T-cell (primary cell): Measurements from ENCODE around the gene AP3S2. TPM values are rescaled to one million over a fixed set of nuclear protein-coding genes. Genes with fewer than 3 reads are reported as not detected.

Experiments
- ATAC-seq, 4 experiments: fragments of 200-7000 bp in 3 of 4; fragments of 150-1000 bp in 1 of 4; cut with Tn5 transposase; replicated peaks in 1 of 4; 1 replicate in 3 of 4; 2 replicates in 1 of 4; pipeline ENCODE4 v1.10.0; 2021; ENCODE audit warnings: moderate library complexity in 3 of 4, mild to moderate bottlenecking in 2 of 4, moderate number of reproducible peaks in 1 of 4
- CTCF ChIA-PET, 2 donors: fragments of 300-600 bp; sonication (Branson Sonifier 250); formaldehyde crosslinking; loops; one replicate each; lab custom pipeline; 2022; ENCODE audit warnings: antibody characterized with exemption in 2 of 2; lab: Charles Lee
- POLR2A ChIA-PET, 2 donors: fragments of 300-600 bp; sonication (Branson Sonifier 250); formaldehyde crosslinking; loops; one replicate each; lab custom pipeline; 2022; ENCODE audit warnings: antibody characterized with exemption in 2 of 2; lab: Charles Lee
- DNase-seq, 35 experiments: peaks; one replicate each; pipeline versions ENCODE4 v3.0.0 to v3.0.0-alpha.2; 2013 to 2023
- H3K27ac ChIP-seq: one replicate; pipeline ENCODE4 v1.5.1; 2013; ENCODE audit warnings: low read length
- H3K27me3 ChIP-seq, 2 experiments: replicated peaks in 1 of 2; 1 replicate in 1 of 2; 2 replicates in 1 of 2; pipeline versions ENCODE4 v1.6.1 to v1.7.0; 2013; ENCODE audit warnings: low read length in 1 of 2, mixed read lengths in 1 of 2; ENCODE audit not compliant: control insufficient read depth in 2 of 2, insufficient read depth in 2 of 2; ENCODE audit errors: extremely low read depth in 1 of 2
- H3K36me3 ChIP-seq, 2 donors: 1 replicate in 1 of 2; 2 replicates in 1 of 2; pipeline versions ENCODE4 v1.6.1 to v1.7.0; 2013; ENCODE audit warnings: low read length in 1 of 2; ENCODE audit not compliant: control insufficient read depth in 2 of 2, insufficient read depth in 1 of 2; ENCODE audit errors: extremely low read depth in 1 of 2
- H3K4me1 ChIP-seq, 2 experiments: 1 replicate in 1 of 2; 2 replicates in 1 of 2; pipeline versions ENCODE4 v1.6.1 to v1.7.0; 2013; ENCODE audit warnings: low read length in 2 of 2, mixed read lengths in 1 of 2; ENCODE audit not compliant: insufficient read depth in 2 of 2, control insufficient read depth in 1 of 2; ENCODE audit errors: extremely low read depth in 1 of 2
- H3K4me3 ChIP-seq, 2 donors: 1 replicate in 1 of 2; 2 replicates in 1 of 2; pipeline versions ENCODE4 v1.5.1 to v1.7.0; 2013; ENCODE audit warnings: mild to moderate bottlenecking in 2 of 2, low read length in 1 of 2, moderate library complexity in 1 of 2; ENCODE audit not compliant: control insufficient read depth in 1 of 2; ENCODE audit errors: extremely low read depth in 1 of 2
- H3K9me3 ChIP-seq: 2 replicates; pipeline ENCODE4 v1.7.0; 2013
- H3K27ac Mint-ChIP-seq, 2 donors: one replicate each; pipeline ENCODE4 v1.8.0; 2020 to 2021; ENCODE audit warnings: mild to moderate bottlenecking in 2 of 2, mixed read lengths in 2 of 2
- H3K27me3 Mint-ChIP-seq, 2 donors: one replicate each; pipeline ENCODE4 v1.8.0; 2021 to 2022; ENCODE audit warnings: mixed read lengths in 2 of 2
- H3K36me3 Mint-ChIP-seq: one replicate; pipeline ENCODE4 v1.8.0; 2021; ENCODE audit warnings: mixed read lengths
- H3K4me1 Mint-ChIP-seq, 3 donors: one replicate each; pipeline ENCODE4 v1.8.0; 2020 to 2022; ENCODE audit warnings: mixed read lengths in 3 of 3, mild to moderate bottlenecking in 1 of 3
- H3K4me3 Mint-ChIP-seq, 3 donors: one replicate each; pipeline ENCODE4 v1.8.0; 2020 to 2022; ENCODE audit warnings: mild to moderate bottlenecking in 3 of 3, mixed read lengths in 3 of 3, moderate library complexity in 3 of 3
- H3K9me3 Mint-ChIP-seq, 3 donors: one replicate each; pipeline ENCODE4 v1.8.0; 2020 to 2022; ENCODE audit warnings: mixed read lengths in 3 of 3
- WGBS: methylation state at CpG from one replicate; pipeline ENCODE4 v1.1.5; 2013; ENCODE audit warnings: missing lambda C conversion rate; ENCODE audit not compliant: insufficient coverage; 5-methylcytosine and 5-hydroxymethylcytosine counted together
- total RNA-seq, 35 experiments: library from RNA in 6 of 35; stranded (reverse) in 6 of 35; fragments of 120-200 nt in 1 of 35; gene quantifications; one replicate each; pipeline versions ENCODE4 v1.2.1 to v1.2.4 and lab custom pipeline; 2013 to 2026

AP3S2 gene
- total RNA-seq, 5 donors from 2014 or later (not counting 1 experiment from before 2014, with no cell fraction given), result 22.8 to 30.5 (median 24.9) TPM

DNA sequence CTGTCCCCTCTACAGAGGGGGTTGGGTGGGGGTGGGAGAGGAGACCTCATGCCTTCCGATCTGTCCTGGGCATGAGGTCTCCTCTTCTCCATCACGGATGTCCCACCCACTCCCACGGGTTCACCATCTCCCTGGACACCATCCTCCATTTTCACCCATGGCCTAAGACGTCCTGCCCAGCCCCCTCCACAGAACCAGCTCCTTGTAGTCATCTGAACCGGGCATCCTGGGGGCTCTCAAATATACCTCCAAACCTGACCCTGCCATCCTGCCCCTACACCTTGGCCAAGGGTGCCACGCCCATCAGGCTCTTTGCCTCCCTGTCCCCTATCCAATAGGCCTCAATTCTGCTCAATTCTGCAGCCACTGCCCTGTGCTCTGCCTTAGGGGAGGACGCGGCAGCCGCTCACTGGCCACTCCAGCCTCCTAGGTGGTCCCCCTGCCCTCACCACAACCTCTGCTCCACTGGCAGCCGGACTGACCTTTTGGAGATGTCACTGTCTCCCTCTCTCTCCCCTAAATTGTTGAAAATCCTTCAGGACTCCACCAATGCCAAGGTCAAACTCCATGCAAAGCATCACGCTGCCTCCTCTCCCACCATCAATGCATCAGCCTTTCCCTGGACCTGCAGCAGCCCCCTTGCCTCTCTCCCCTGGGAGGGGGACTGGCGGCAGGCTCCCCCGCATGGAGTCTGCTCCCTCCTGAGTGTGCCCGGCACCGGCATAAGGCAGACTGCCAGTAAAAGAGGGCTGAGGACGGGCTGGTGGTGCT, 69.8 kb downstream of the AP3S2 start:
- DNase-seq, result no peak
- ChIA-PET POLR2A (no interaction called here), CTCF (no interaction called here)
- no peaks in the 10 kb centered on the region for H3K4me1 ChIP-seq
- H3K36me3 ChIP-seq, result no peaks in the 10 kb centered on the region
- ATAC-seq, result no peak
- H3K9me3 ChIP-seq, result no peaks in the 10 kb centered on the region
- no peak overlapping the region for H3K27ac ChIP-seq
- no peaks in the 10 kb centered on the region for H3K4me1 Mint-ChIP-seq
- H3K9me3 Mint-ChIP-seq, result no peaks in the 10 kb centered on the region
- 90% methylated on average over 13 of the region's 16 CpGs for WGBS
- H3K4me3 Mint-ChIP-seq, result no peak overlapping the region
- H3K27me3 ChIP-seq, result peaks cover 0 to 36% of the 10 kb centered on the region in 2 experiments
- peaks cover 11 to 12% of the 10 kb centered on the region in 2 donors for H3K27me3 Mint-ChIP-seq
- no peak overlapping the region for H3K4me3 ChIP-seq
- no peak overlapping the region for H3K27ac Mint-ChIP-seq
- H3K36me3 Mint-ChIP-seq, result no peaks in the 10 kb centered on the region

DNA sequence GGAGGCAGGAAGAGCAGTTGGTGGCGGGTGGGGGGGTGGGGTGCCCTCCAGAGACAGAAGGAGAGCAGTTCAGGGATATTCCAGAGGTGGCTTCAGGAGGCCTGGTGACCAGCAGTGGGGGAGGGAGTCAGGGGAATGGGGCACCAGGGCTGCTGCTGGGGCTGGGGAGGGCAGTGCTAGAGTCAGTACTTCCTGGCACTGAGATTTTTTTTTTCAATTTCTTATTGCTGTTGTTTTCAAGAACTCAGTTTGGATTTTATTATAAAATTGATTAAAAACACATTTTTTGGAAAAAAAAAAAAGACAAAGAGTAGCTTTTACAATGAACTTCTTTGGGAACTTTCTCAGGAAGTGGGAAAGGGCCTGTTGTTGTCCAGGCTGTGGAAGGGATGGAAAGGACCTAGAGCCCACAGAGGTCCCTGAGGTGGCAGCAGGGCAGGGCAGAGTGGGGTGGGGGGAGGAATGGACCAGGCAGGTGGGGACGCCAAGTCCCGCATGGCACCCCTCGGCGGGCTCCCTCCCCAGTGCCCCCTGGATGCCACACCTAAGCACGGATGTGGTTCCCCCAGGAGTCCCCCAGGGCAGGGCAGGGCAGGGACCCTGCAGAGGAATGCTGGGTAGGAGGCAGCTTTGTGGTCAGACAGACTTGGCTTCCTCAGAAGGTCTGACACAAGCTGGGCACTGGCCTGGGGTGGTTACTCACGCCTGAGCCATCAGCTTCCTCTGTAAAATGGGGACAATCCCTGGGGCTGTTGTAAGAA, 70.7 kb downstream of the AP3S2 start:
- no peaks in the 10 kb centered on the region for H3K4me1 Mint-ChIP-seq
- no peak overlapping the region for H3K4me3 Mint-ChIP-seq
- Histone ChIP-seq H3K27me3 (peaks cover 0 to 39% of the 10 kb centered on the region in 2 experiments), H3K9me3 (no peaks in the 10 kb centered on the region), H3K27ac (no peak overlapping the region), H3K36me3 (no peaks in the 10 kb centered on the region), H3K4me1 (no peaks in the 10 kb centered on the region), H3K4me3 (no peak overlapping the region)
- no peak for ATAC-seq
- ChIA-PET CTCF (interaction anchor here in 1 of 2 donors (0.6 kb wide), 1 partner anchor 750 kb away, joined by 3 read pairs; no protein-coding TSS in a partner anchor), POLR2A (no interaction called here)
- no peak overlapping the region for H3K27ac Mint-ChIP-seq
- no peaks in the 10 kb centered on the region for H3K9me3 Mint-ChIP-seq
- WGBS, result 65% methylated on average over 5 of the region's 7 CpGs
- no peaks in the 10 kb centered on the region for H3K36me3 Mint-ChIP-seq
- peaks cover 14% of the 10 kb centered on the region in 2 donors for H3K27me3 Mint-ChIP-seq
- DNase-seq, result peak in 1 of 35 experiments; percentile 14

DNA sequence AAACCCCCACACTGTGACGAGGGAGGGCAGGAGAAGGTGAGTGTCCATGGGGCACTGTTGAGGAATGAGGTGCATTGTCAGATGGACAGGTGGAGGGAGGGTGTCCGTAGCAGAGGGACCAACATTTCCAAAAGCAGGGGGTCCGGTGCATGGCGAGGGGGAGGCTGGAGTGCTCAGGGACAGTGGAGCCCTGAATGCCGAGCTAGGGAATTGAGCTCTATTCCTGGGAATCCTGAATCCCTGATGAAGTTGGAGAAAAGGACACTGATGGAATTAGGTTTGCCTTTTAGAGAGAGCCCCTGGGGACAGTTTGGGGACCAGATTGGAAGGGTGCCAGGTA, 71.2 kb downstream of the AP3S2 start:
- Histone ChIP-seq H3K27ac (no peak overlapping the region), H3K36me3 (no peaks in the 10 kb centered on the region), H3K4me3 (no peak overlapping the region), H3K4me1 (no peaks in the 10 kb centered on the region), H3K9me3 (no peaks in the 10 kb centered on the region), H3K27me3 (peaks cover 0 to 39% of the 10 kb centered on the region in 2 experiments)
- Mint-ChIP-seq H3K27me3 (peaks cover 17% of the 10 kb centered on the region in 2 donors), H3K36me3 (no peaks in the 10 kb centered on the region), H3K4me3 (no peak overlapping the region), H3K4me1 (no peaks in the 10 kb centered on the region), H3K27ac (no peak overlapping the region), H3K9me3 (no peaks in the 10 kb centered on the region)
- 89% methylated on average over 5 of the region's 5 CpGs for WGBS
- ChIA-PET CTCF (interaction anchor here in 1 of 2 donors (0.6 kb wide), 1 partner anchor 750 kb away, joined by 3 read pairs; no protein-coding TSS in a partner anchor), POLR2A (no interaction called here)
- ATAC-seq (no peak), DNase-seq (no peak)

DNA sequence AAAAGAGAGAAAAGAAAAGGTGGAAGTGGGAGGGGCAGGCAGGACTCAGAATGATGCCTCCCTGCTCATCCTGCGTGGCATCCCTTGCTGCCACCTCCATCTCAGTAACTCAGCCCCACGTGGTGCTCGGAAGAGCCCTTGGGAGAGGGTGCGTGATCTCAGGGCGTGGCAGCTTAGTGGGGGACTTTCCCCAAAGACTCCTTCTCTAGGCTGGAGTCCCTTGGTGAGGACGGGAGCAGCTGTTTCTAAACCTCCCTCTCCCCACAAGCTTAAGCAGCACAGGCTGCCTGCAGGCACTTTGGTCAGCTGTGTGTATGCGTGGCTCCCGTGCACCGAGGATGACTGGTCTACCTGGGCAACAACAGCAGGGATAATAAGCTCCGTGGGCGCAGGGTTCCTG, 71.8 kb downstream of the AP3S2 start:
- ChIA-PET POLR2A (no interaction called here), CTCF (interaction anchor here in 1 of 2 donors (0.6 to 0.7 kb wide), 2 partner anchors 8 to 751 kb away, joined by 3 to 4 read pairs; no protein-coding TSS in a partner anchor)
- peaks cover 20 to 21% of the 10 kb centered on the region in 2 donors for H3K27me3 Mint-ChIP-seq
- Histone ChIP-seq H3K4me1 (no peaks in the 10 kb centered on the region), H3K27me3 (peaks cover 0 to 43% of the 10 kb centered on the region in 2 experiments), H3K27ac (no peak overlapping the region), H3K36me3 (no peaks in the 10 kb centered on the region), H3K9me3 (no peaks in the 10 kb centered on the region), H3K4me3 (no peak overlapping the region)
- H3K9me3 Mint-ChIP-seq, result no peaks in the 10 kb centered on the region
- DNase-seq (no peak), ATAC-seq (no peak)
- H3K4me3 Mint-ChIP-seq, result no peak overlapping the region
- H3K36me3 Mint-ChIP-seq, result no peaks in the 10 kb centered on the region
- no peaks in the 10 kb centered on the region for H3K4me1 Mint-ChIP-seq
- H3K27ac Mint-ChIP-seq, result no peak overlapping the region
- 76% methylated on average over 6 of the region's 11 CpGs for WGBS

DNA sequence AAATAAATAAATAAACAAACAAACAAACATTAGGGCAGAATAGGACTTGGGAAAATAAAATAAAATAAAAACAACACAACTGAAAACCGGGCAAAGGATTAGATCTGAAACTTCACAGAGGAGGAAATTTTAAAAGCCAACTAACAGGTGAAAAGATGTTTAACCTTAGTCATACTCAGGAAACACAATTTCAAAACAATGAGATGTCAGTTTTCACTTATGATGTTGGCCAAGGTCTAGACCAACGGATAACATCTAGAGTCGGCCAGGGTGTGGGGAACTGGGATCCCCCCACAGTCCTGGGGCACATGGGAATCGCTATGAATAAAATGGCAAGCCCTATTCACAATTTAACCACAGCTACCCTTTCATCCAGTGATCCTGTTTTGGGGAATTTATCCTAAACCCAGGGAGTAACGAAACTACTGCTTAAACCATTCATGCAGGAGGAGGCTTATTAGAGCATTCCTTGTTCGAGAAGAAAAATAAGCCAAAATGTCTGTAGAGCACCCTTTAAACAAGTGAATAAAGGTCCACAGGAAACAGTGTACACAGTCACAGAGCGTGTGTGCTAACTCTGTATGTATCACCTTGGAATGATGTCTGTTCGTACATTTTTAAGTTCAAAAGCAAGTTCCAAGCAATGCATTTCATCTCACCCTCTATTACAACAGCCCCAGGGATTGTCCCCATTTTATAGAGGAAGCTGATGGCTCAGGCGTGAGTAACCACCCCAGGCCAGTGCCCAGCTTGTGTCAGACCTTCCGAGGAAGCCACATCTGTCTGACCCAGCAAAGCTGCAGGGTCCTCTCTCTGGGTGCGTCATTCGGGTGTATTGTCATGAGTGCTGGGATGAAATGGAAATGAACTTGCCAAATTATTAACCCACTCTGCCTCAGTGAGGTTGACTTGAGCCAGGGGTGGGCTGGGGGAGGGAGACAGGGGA, 72.9 kb downstream of the AP3S2 start:
- H3K4me1 Mint-ChIP-seq, result peaks cover 0 to 4% (median 0%) of the 10 kb centered on the region in 3 donors
- CTCF ChIA-PET, result interaction anchor here in 1 of 2 donors (0.7 kb wide), 1 partner anchor 7 kb away, joined by 4 read pairs; no protein-coding TSS in a partner anchor
- peaks cover 29 to 31% of the 10 kb centered on the region in 2 donors for H3K27me3 Mint-ChIP-seq
- no peaks in the 10 kb centered on the region for H3K9me3 ChIP-seq
- H3K27ac Mint-ChIP-seq, result no peak overlapping the region
- H3K4me3 ChIP-seq, result no peak overlapping the region
- POLR2A ChIA-PET, result interaction anchor here in 1 of 2 donors (0.6 kb wide), 1 partner anchor 113 kb away, joined by 16 read pairs; no protein-coding TSS in a partner anchor
- DNase-seq (peak in 1 of 35 experiments; percentile 21), ATAC-seq (no peak)
- no peak overlapping the region for H3K27ac ChIP-seq
- no peaks in the 10 kb centered on the region for H3K36me3 ChIP-seq
- 56% methylated on average over 4 of the region's 12 CpGs for WGBS
- no peak overlapping the region for H3K4me3 Mint-ChIP-seq
- H3K9me3 Mint-ChIP-seq, result no peaks in the 10 kb centered on the region
- peaks cover 7% of the 10 kb centered on the region for H3K36me3 Mint-ChIP-seq
- H3K27me3 ChIP-seq, result peaks cover 0 to 48% of the 10 kb centered on the region in 2 experiments
- no peaks in the 10 kb centered on the region for H3K4me1 ChIP-seq
